Osteoblast (primary cell): ENCODE results near the gene CMC4. TPM values are rescaled to one million over a fixed set of nuclear protein-coding genes. Genes with fewer than 3 reads are reported as not detected.

Experiments used
- DNase-seq: peaks from one replicate; pipeline ENCODE4 v3.0.0; 2011; ENCODE audit warnings: low spot score, mixed read lengths; ENCODE audit not compliant: insufficient read length; ENCODE audit errors: missing footprints
- H2AFZ ChIP-seq: 2 replicates; pipeline ENCODE4 v1.6.0; 2011; ENCODE audit warnings: mild to moderate bottlenecking, low read length
- H3K27ac ChIP-seq: 2 replicates; pipeline ENCODE4 v1.5.1; 2011; ENCODE audit warnings: mild to moderate bottlenecking, low read depth, low read length, moderate library complexity
- H3K27me3 ChIP-seq: 2 replicates; pipeline ENCODE4 v1.6.0; 2012; ENCODE audit warnings: mild to moderate bottlenecking, control low read depth, inconsistent platforms, low read length, moderate library complexity; ENCODE audit not compliant: insufficient read depth
- H3K36me3 ChIP-seq: 2 replicates; pipeline ENCODE4 v1.5.1; 2011; ENCODE audit warnings: mild to moderate bottlenecking, low read length, control low read depth, moderate library complexity; ENCODE audit not compliant: insufficient read depth
- H3K4me1 ChIP-seq: 2 replicates; pipeline ENCODE4 v1.5.1; 2011; ENCODE audit warnings: mild to moderate bottlenecking, low read length, control low read depth, moderate library complexity; ENCODE audit not compliant: insufficient read depth
- H3K4me2 ChIP-seq: 2 replicates; pipeline ENCODE4 v1.6.0; 2011; ENCODE audit warnings: mild to moderate bottlenecking, low read length; ENCODE audit not compliant: insufficient read depth
- H3K4me3 ChIP-seq: fragments of 200-600 bp; sonication (generic); 3 replicates; pipeline ENCODE4 v1.5.1; 2012; ENCODE audit warnings: mild to moderate bottlenecking, low read length, inconsistent platforms; ENCODE audit not compliant: insufficient read depth
- H3K79me2 ChIP-seq: 2 replicates; pipeline ENCODE4 v1.6.0; 2012; ENCODE audit warnings: mild to moderate bottlenecking, low read length, control low read depth, inconsistent platforms; ENCODE audit not compliant: insufficient read depth
- H3K9me3 ChIP-seq: 2 replicates; pipeline ENCODE4 v1.5.1; 2011; ENCODE audit warnings: low read depth, low read length, control low read depth
- H4K20me1 ChIP-seq: 2 replicates; pipeline ENCODE4 v1.6.0; 2012; ENCODE audit warnings: mild to moderate bottlenecking, low read length, control low read depth; ENCODE audit not compliant: insufficient read depth
- total RNA-seq: library from RNA; depleted of rRNA; stranded (reverse); fragments of >200 nt; gene quantifications from 2 replicates; pipeline ENCODE4 v1.2.3, GENCODE V29; 2012
- TF ChIP-seq, protein P1 (sequence below): IDR thresholded peaks from 2 replicates; pipeline ENCODE4 v1.5.1; 2011; ENCODE audit warnings: mild to moderate bottlenecking, low read depth, low read length, moderate library complexity; ENCODE audit errors: extremely low read depth

The CMC4 gene
- total RNA-seq, 1 donor = 17.0 TPM

DNA sequence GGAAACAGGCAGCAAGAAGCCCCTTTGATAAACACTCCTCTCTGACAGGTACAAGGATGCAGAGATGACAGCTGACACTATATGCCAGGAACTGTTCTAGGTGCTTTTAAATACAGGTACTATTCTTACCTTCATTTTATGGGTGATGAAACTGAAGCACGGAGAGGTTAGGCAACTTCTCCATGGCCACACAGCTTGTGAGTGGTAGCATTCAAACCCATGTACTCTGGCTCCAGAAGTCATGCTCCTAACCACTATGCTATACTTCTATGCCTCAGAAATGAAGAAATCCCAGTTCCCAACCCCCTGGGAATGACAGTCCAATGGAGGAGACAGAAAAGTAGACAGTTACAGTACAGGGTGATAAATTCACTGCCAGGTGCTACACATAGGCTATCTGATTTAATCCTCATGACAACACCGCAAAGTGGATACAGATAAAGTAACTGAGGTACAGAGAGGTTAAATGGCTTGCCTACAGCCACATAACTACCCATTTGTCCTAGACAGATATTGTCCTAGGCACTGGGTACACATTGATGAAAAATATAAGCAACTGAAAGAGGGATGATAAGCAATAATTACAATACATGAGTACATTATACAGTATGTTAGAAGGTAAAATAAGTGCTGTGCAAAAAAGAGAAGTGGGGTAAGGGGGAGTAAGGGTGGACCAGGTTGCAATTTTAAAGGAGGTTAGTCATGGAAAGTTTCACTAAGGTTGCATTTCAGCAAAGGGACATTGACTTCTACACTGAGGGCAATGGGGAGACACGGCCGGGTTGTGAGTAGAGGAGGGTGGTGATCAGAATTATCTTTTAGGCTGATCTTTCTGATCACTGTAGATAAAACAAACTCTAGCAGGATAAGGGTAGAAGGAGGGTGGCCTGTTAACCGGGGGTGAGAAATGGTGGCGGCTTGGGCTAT, 46.8 kb downstream of the CMC4 start:
- H2AFZ ChIP-seq = no peak overlapping the region

DNA sequence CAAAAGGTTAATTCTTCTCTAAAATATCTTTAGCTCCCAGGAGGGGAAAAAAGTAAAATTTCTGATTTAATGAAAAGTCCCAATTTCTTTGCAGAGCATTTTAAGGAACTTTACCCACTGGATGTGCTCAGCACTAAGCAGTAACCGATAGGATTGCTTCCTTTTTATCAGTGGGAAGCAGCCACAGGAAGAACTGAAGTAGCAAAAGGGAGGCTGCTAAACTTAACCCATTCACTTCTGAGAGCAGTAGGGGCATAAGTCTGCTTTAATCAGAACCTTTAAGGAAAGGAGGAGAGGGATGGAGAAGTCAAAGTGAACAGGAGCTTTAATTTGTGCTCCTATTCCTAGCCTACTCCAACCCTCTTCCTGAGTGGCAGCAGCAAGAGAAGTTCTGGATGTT, 48.4 kb downstream of the CMC4 start, which contains the start of gene F8:
TSS of gene F8 (minus strand) at position 139 of the 400 bp plus-strand sequence. CDS start 171 bp downstream, outside the sequence.
- no peak within 1 kb of the TSS for H3K4me3 ChIP-seq
- no peaks in the 10 kb centered on the region for H3K79me2 ChIP-seq
- TF ChIP-seq, protein P1, sequence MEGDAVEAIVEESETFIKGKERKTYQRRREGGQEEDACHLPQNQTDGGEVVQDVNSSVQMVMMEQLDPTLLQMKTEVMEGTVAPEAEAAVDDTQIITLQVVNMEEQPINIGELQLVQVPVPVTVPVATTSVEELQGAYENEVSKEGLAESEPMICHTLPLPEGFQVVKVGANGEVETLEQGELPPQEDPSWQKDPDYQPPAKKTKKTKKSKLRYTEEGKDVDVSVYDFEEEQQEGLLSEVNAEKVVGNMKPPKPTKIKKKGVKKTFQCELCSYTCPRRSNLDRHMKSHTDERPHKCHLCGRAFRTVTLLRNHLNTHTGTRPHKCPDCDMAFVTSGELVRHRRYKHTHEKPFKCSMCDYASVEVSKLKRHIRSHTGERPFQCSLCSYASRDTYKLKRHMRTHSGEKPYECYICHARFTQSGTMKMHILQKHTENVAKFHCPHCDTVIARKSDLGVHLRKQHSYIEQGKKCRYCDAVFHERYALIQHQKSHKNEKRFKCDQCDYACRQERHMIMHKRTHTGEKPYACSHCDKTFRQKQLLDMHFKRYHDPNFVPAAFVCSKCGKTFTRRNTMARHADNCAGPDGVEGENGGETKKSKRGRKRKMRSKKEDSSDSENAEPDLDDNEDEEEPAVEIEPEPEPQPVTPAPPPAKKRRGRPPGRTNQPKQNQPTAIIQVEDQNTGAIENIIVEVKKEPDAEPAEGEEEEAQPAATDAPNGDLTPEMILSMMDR = no peak
- no peak within 1 kb of the TSS for H3K4me2 ChIP-seq
- H4K20me1 ChIP-seq = no peaks in the 10 kb centered on the region
- no peak within 1 kb of the TSS for H2AFZ ChIP-seq
- no peak for DNase-seq
- H3K36me3 ChIP-seq = no peaks in the 10 kb centered on the region
- no peaks in the 10 kb centered on the region for H3K9me3 ChIP-seq
- no peaks in the 10 kb centered on the region for H3K4me1 ChIP-seq
- H3K27me3 ChIP-seq = no peaks in the 10 kb centered on the region
- H3K27ac ChIP-seq = no peak within 1 kb of the TSS

More for the DNA sequence above, 46.8 kb downstream of the CMC4 start:
- H3K4me3 ChIP-seq = no peak overlapping the region
- H3K4me1 ChIP-seq = peaks cover 8% of the 10 kb centered on the region
- TF ChIP-seq, protein P1 = no peak
- no peaks in the 10 kb centered on the region for H3K27me3 ChIP-seq
- no peaks in the 10 kb centered on the region for H3K36me3 ChIP-seq
- no peaks in the 10 kb centered on the region for H4K20me1 ChIP-seq
- no peak for DNase-seq
- H3K9me3 ChIP-seq = no peaks in the 10 kb centered on the region
- H3K4me2 ChIP-seq = no peak overlapping the region
- H3K27ac ChIP-seq = no peak overlapping the region
- peaks cover 3% of the 10 kb centered on the region for H3K79me2 ChIP-seq

DNA sequence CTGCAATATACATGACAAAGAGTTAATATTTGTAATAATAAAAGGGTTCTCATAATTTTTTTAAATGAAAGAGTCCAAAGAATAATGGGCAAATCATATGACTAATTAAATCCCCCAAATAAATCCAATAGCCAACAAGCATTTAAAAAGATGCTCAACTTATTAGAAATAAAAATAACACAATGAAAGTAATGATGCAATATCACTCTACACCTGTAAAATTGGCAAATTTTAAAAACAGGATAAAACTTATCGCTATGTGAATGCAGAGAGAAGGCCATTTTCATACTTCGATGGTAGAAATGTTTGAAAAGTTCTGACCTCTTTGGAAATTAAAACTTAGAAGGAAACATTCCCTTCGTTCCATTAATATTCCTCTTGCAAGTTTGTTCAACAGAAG, 50.3 kb downstream of the CMC4 start:
- Histone ChIP-seq H3K9me3 (no peaks in the 10 kb centered on the region), H3K79me2 (no peaks in the 10 kb centered on the region), H3K4me1 (no peaks in the 10 kb centered on the region), H3K27ac (no peak overlapping the region), H4K20me1 (no peaks in the 10 kb centered on the region), H3K4me3 (no peak overlapping the region), H3K36me3 (no peaks in the 10 kb centered on the region), H2AFZ (no peak overlapping the region), H3K27me3 (no peaks in the 10 kb centered on the region), H3K4me2 (no peak overlapping the region)
- TF ChIP-seq, protein P1 = no peak
- DNase-seq = no peak

Other genes starting within 250 kb of the CMC4 start
- gene SMIM9, start 236.5 kb downstream of the CMC4 start, total RNA-seq = not detected in 2 replicates
- 3.8 and 6.5 TPM in 2 replicates for gene F8A1, start 184.8 kb downstream of the CMC4 start, total RNA-seq
- 10.9 and 12.1 TPM in 2 replicates for gene F8, start 48.4 kb downstream of the CMC4 start, total RNA-seq
- 46.6 and 47.4 TPM in 2 replicates for gene FUNDC2, start 44.3 kb downstream of the CMC4 start, total RNA-seq
- gene MTCP1, start within 50 bp of the CMC4 start, total RNA-seq = 3.3 and 6.2 TPM in 2 replicates
- 10.1 and 10.6 TPM in 2 replicates for gene BRCC3, start 372 bp upstream of the CMC4 start, total RNA-seq
- gene VBP1, start 145.3 kb upstream of the CMC4 start, total RNA-seq = 39.4 and 43.6 TPM in 2 replicates
- 0.36 and 0.59 TPM in 2 replicates for gene RAB39B, start 193.4 kb upstream of the CMC4 start, total RNA-seq